Mesothelial cell of epicardium (in vitro differentiated cells): ENCODE measurements around the gene CCDC138. TPM values are rescaled to one million over a fixed set of nuclear protein-coding genes. Genes with fewer than 3 reads are reported as not detected.

Experiments used
- DNase-seq, 2 experiments: peaks; one replicate each; pipeline ENCODE4 v3.0.0; 2021; ENCODE audit warnings: low spot score in 2 of 2; ENCODE audit not compliant: unreplicated experiment in 2 of 2
- H3K27ac Mint-ChIP-seq: 2 replicates; pipeline ENCODE4 v1.8.0; 2021; ENCODE audit warnings: mixed read lengths
- H3K27me3 Mint-ChIP-seq: 2 replicates; pipeline ENCODE4 v1.8.0; 2021; ENCODE audit warnings: low read depth, mixed read lengths
- H3K36me3 Mint-ChIP-seq: 2 replicates; pipeline ENCODE4 v1.8.0; 2021; ENCODE audit warnings: mixed read lengths
- H3K4me1 Mint-ChIP-seq: 2 replicates; pipeline ENCODE4 v1.8.0; 2021; ENCODE audit warnings: mixed read lengths
- H3K4me3 Mint-ChIP-seq: 2 replicates; pipeline ENCODE4 v1.8.0; 2021; ENCODE audit warnings: mild to moderate bottlenecking, moderate library complexity, mixed read lengths
- H3K9me3 Mint-ChIP-seq: 2 replicates; pipeline ENCODE4 v1.8.0; 2021; ENCODE audit warnings: mixed read lengths
- total RNA-seq: library from RNA; stranded (reverse); gene quantifications from 3 replicates; pipeline ENCODE4 v1.2.1, GENCODE V29; 2021
- TF ChIP-seq, protein P1 (sequence below): fragments of 200-600 bp; sonication (generic); IDR thresholded peaks from one replicate; pipeline ENCODE4 v1.5.0; 2021; ENCODE audit warnings: antibody characterized with exemption; ENCODE audit not compliant: unreplicated experiment

The CCDC138 gene
- total RNA-seq, 1 donor from 2014 or later = 22.6 TPM

DNA sequence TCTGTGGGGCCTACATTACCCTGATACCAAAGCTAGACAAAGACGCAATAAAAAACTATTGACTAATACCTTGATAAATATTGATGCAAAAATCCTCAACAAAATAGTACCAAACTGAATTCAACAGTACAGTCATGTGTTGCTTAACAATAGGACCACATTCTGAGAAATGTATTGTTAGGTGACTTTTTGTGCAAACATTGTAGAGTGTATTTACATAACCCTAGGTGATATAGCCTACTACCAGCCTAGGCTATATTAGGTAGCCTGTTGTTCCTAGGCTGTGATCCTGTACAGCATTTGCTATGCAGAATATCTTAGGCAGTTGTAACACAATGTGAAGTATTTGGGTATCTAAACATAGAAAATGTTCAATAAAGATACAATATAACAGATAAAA, 36.7 kb downstream of the CCDC138 start:
- Mint-ChIP-seq H3K36me3 (peaks cover 60% of the 10 kb centered on the region), H3K9me3 (peaks cover 27% of the 10 kb centered on the region), H3K4me1 (no peaks in the 10 kb centered on the region), H3K27ac (no peak overlapping the region), H3K27me3 (no peaks in the 10 kb centered on the region), H3K4me3 (no peak overlapping the region)
- TF ChIP-seq, protein P1, sequence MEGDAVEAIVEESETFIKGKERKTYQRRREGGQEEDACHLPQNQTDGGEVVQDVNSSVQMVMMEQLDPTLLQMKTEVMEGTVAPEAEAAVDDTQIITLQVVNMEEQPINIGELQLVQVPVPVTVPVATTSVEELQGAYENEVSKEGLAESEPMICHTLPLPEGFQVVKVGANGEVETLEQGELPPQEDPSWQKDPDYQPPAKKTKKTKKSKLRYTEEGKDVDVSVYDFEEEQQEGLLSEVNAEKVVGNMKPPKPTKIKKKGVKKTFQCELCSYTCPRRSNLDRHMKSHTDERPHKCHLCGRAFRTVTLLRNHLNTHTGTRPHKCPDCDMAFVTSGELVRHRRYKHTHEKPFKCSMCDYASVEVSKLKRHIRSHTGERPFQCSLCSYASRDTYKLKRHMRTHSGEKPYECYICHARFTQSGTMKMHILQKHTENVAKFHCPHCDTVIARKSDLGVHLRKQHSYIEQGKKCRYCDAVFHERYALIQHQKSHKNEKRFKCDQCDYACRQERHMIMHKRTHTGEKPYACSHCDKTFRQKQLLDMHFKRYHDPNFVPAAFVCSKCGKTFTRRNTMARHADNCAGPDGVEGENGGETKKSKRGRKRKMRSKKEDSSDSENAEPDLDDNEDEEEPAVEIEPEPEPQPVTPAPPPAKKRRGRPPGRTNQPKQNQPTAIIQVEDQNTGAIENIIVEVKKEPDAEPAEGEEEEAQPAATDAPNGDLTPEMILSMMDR = no peak
- no peak for DNase-seq

DNA sequence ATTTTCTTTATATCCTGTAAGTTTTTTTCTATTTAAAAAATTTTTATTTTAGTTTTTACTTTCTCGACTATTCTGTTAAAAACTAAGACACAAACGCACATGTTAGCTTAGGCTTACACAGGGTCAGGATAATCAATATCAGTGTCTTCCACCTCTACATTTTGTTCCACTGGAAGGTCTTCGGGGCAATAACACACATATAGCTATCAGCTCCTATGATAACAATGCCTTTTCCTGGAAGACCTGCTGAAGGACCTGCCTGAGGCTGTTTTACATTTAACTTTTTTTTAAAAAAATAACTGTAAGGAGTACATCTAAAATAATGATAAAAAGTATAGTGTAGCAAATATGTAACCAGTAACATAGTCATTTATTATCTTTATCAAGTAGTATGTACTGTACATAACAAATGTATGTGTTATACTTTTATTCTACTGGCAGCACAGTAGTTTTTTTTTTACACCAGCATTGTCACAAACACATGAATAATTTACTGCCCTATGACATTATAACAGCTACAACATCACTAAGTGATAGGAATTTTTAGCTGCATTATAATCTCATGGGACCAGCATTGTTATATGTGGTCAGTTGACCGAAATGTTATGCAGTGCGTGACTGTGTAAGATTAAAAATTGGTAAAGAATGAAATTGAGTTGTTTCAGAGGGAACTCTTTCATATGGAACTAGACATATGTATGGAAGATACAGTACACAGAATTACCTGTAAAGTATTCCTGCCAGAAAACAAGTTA, 37.9 kb downstream of the CCDC138 start:
- TF ChIP-seq, protein P1 = no peak
- H3K27ac Mint-ChIP-seq = no peak overlapping the region
- H3K4me1 Mint-ChIP-seq = no peaks in the 10 kb centered on the region
- no peaks in the 10 kb centered on the region for H3K27me3 Mint-ChIP-seq
- no peak overlapping the region for H3K4me3 Mint-ChIP-seq
- H3K9me3 Mint-ChIP-seq = peaks cover 20% of the 10 kb centered on the region
- H3K36me3 Mint-ChIP-seq = peaks cover 53% of the 10 kb centered on the region
- no peak for DNase-seq

DNA sequence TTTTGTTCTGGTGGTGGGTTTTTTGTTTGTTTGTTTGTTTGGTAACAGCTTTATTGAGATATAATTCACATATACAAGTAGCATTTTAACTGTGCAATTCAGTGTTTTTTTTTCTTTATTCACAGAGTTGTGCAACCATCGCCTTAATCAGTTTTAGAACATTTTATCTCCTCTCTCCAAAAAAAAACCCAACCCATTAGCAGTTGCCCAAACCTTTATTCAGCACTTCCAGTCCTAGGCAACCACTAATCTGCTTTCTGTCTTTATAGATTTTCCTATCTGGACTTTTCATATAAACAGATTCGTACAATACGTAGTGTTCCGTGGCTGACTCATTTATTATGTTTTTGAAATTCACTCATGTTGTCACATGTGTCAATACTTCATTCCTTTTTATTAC, 38.7 kb downstream of the CCDC138 start:
- DNase-seq = no peak
- Mint-ChIP-seq H3K9me3 (peaks cover 12% of the 10 kb centered on the region), H3K36me3 (peaks cover 46% of the 10 kb centered on the region), H3K4me1 (no peaks in the 10 kb centered on the region), H3K27me3 (no peaks in the 10 kb centered on the region), H3K27ac (no peak overlapping the region), H3K4me3 (no peak overlapping the region)
- TF ChIP-seq, protein P1 = no peak

DNA sequence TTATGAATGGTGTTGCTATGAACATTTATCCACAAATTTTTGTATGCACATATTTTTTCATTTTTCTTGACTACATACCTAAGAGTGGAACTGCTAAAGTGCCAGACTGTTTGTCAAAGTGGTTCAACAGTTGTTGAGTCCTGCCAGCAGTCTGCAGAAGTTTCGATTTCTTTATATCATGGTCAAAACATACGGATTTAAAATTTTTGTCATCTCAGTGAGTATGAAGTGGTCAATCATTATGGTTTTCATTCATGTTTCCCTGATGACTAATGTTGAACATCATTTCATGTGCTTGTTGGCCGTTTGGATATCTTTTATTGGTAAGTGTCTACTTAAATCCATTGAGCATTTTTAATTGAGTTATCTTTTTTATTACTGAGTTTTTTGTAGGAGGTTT, 39.2 kb downstream of the CCDC138 start:
- no peak for DNase-seq
- Mint-ChIP-seq H3K4me1 (no peaks in the 10 kb centered on the region), H3K4me3 (no peak overlapping the region), H3K27ac (no peak overlapping the region), H3K27me3 (no peaks in the 10 kb centered on the region), H3K36me3 (peaks cover 41% of the 10 kb centered on the region), H3K9me3 (peaks cover 8% of the 10 kb centered on the region)
- TF ChIP-seq, protein P1 = no peak

DNA sequence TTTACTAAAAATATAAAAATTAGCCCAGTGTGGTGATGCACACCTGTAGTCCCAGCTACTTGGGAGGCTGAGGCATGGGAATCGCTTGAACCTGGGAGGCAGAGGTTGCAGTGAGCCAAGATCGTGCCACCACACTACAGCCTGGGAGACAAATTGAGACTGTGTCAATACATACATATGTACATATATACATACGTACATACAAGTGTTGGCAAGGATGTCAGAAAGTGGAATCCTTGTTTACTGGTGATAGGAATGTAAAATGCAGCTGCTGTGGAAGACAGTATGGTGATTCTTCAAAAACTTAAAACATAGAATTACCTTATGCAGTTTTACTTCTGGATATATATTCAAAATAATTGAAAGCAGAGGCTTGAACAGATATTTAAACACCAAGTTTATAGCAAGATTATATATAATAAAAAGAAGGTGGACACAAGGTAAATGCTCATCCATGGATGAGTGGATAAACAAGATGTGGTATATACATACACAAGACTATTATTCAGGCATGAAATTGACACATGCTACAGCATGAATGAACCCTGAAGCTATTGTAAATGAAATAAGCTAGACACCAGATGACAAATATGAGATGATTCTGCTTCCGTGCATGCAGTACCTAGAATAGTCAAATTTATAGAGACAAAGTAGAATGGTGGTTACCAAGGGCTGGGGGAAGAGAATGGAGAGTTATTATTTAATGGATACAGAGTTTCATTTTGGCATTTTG, 43.2 kb downstream of the CCDC138 start:
- DNase-seq = no peak
- Mint-ChIP-seq H3K36me3 (peaks cover 34% of the 10 kb centered on the region), H3K9me3 (peaks cover 12% of the 10 kb centered on the region), H3K4me1 (no peaks in the 10 kb centered on the region), H3K4me3 (no peak overlapping the region), H3K27ac (no peak overlapping the region), H3K27me3 (no peaks in the 10 kb centered on the region)
- TF ChIP-seq, protein P1 = no peak
